HepG2 (cell line): Measurements from ENCODE around the gene RTN3. TPM values are rescaled to one million over a fixed set of nuclear protein-coding genes. Genes with fewer than 3 reads are reported as not detected.

Experiments
- ATAC-seq: fragments of 200-7000 bp; cut with Tn5 transposase; 3 replicates; pipeline ENCODE4 v1.9.1; 2020; ENCODE audit warnings: mild to moderate bottlenecking, moderate library complexity
- BruUV-seq: library from RNA; stranded (reverse); fragments of 400-500 nt; replicated peaks from 2 replicates; lab custom pipeline; 2021; lab: Mats Ljungman, UMichigan
- CTCF ChIA-PET: fragments of 300-600 bp; formaldehyde crosslinking; extraction: SDS; loops from one replicate; lab custom pipeline; 2021; ENCODE audit warnings: low total read pairs, inconsistent platforms, low intra/inter-chr PET ratio; lab: Yijun Ruan, JAX
- POLR2A ChIA-PET: fragments of 350-600 bp; sonication (Branson Sonifier 250); formaldehyde crosslinking; loops from one replicate; lab custom pipeline; 2020; ENCODE audit warnings: antibody characterized with exemption, inconsistent platforms; lab: Yijun Ruan, JAX
- DNase-seq: peaks from one replicate; pipeline ENCODE4 v3.0.0-alpha.2; 2015; ENCODE audit warnings: low spot score
- FAIRE-seq: peaks from 3 replicates; lab custom pipeline; 2011; peaks lifted over from hg19 to GRCh38; lab: Jason Lieb, UNC
- H2AFZ ChIP-seq: one replicate; pipeline ENCODE4 v1.6.1; 2011; ENCODE audit warnings: low read length, inconsistent platforms
- H3K27ac ChIP-seq: fragments of 300-600 bp; 3 replicates; pipeline ENCODE4 v1.8.0; 2011; ENCODE audit warnings: mixed run types, mild to moderate bottlenecking, mixed read lengths, low read length, inconsistent platforms; ENCODE audit not compliant: insufficient read depth; ENCODE audit errors: extremely low read length
- H3K27me3 ChIP-seq, 2 experiments: fragments of 200-600 bp in 1 of 2; 2 replicates in 1 of 2; 3 replicates in 1 of 2; pipeline versions ENCODE4 v1.6.0 to v1.8.0; 2011; ENCODE audit warnings: low read length in 2 of 2, mild to moderate bottlenecking in 2 of 2, moderate library complexity in 2 of 2, inconsistent platforms in 1 of 2; ENCODE audit not compliant: insufficient read depth in 2 of 2, control insufficient read depth in 1 of 2
- H3K36me3 ChIP-seq, 2 experiments: fragments of 200-600 bp in 1 of 2; replicated peaks in 1 of 2; 2 replicates in 1 of 2; 3 replicates in 1 of 2; pipeline versions ENCODE4 v1.5.1 to v1.8.0; 2011; ENCODE audit warnings: low read length in 2 of 2, inconsistent platforms in 1 of 2; ENCODE audit not compliant: insufficient read depth in 2 of 2, control insufficient read depth in 1 of 2
- H3K4me1 ChIP-seq: 2 replicates; pipeline ENCODE4 v1.5.1; 2012; ENCODE audit warnings: low read length, inconsistent platforms; ENCODE audit not compliant: insufficient read depth
- H3K4me2 ChIP-seq: 2 replicates; pipeline ENCODE4 v1.6.0; 2011; ENCODE audit warnings: low read depth, low read length, inconsistent platforms
- H3K4me3 ChIP-seq, 3 experiments: fragments of 200-600 bp in 1 of 3; sonication (generic), shearing (Covaris generic) in 1 of 3; replicated peaks in 1 of 3; 2 replicates each; pipeline ENCODE4 v1.5.1; 2011 to 2016; ENCODE audit warnings: low read length in 3 of 3, inconsistent platforms in 2 of 3, low read depth in 2 of 3, mild to moderate bottlenecking in 2 of 3, control low read depth in 1 of 3, mixed read lengths in 1 of 3; ENCODE audit not compliant: insufficient read depth in 1 of 3
- H3K79me2 ChIP-seq: one replicate; pipeline ENCODE4 v1.6.1; 2011; ENCODE audit warnings: low read length, inconsistent platforms; ENCODE audit not compliant: insufficient read depth
- H3K9ac ChIP-seq: 2 replicates; pipeline ENCODE4 v1.6.0; 2011; ENCODE audit warnings: mild to moderate bottlenecking, low read depth, low read length, inconsistent platforms; ENCODE audit not compliant: insufficient read depth
- H3K9me3 ChIP-seq: 2 replicates; pipeline ENCODE4 v1.5.1; 2012; ENCODE audit warnings: mild to moderate bottlenecking, low read length
- H4K20me1 ChIP-seq: 2 replicates; pipeline ENCODE4 v1.6.0; 2011; ENCODE audit warnings: inconsistent platforms, mild to moderate bottlenecking, low read length, moderate library complexity; ENCODE audit not compliant: insufficient read depth
- RNF2 ChIP-seq: fragments of 450-650 bp; conservative IDR thresholded peaks from 2 replicates; pipeline ENCODE4 v1.6.1; 2016; ENCODE audit warnings: low read depth
- ZBTB37 ChIP-seq: sonication (generic); formaldehyde crosslinking; IDR thresholded peaks from 2 replicates; pipeline ENCODE4 v1.4.0; 2020; ENCODE audit warnings: mild to moderate bottlenecking, missing genetic modification reagents
- ZKSCAN5 ChIP-seq: sonication (generic); formaldehyde crosslinking; IDR thresholded peaks from 2 replicates; pipeline ENCODE4 v1.5.1; 2020; ENCODE audit warnings: mild to moderate bottlenecking, missing genetic modification reagents
- ZNF12 ChIP-seq: sonication (generic); formaldehyde crosslinking; IDR thresholded peaks from 2 replicates; pipeline ENCODE4 v1.5.0; 2020; ENCODE audit warnings: missing genetic modification reagents
- ZNF275 ChIP-seq: sonication (generic); formaldehyde crosslinking; IDR thresholded peaks from 2 replicates; pipeline ENCODE4 v1.8.0; 2022; ENCODE audit warnings: missing genetic modification reagents, mild to moderate bottlenecking, inconsistent platforms, borderline replicate concordance
- ZNF317 ChIP-seq: sonication (generic); formaldehyde crosslinking; IDR thresholded peaks from 2 replicates; pipeline ENCODE4 v1.5.0; 2020; ENCODE audit warnings: mild to moderate bottlenecking, missing genetic modification reagents
- ZNF773 ChIP-seq: sonication (generic); formaldehyde crosslinking; IDR thresholded peaks from 2 replicates; pipeline ENCODE4 v1.4.0; 2020; ENCODE audit warnings: missing genetic modification reagents, borderline replicate concordance
- WGBS: methylation state at CpG from one replicate; pipeline ENCODE4 v1.1.6; 2017; ENCODE audit warnings: low lambda C conversion rate; 5-methylcytosine and 5-hydroxymethylcytosine counted together
- in situ Hi-C: cut with HindIII; loops from 2 replicates; pipeline ENCODE4 v1.10.0; 2017; ENCODE audit warnings: low pct_unique_long_range_greater_than_20kb; ENCODE audit not compliant: extremely low pct_ligation_motif_present
- intact Hi-C: fragments of 100-400 bp; cut with micrococcal nuclease; formaldehyde crosslinking; loops from one replicate; pipeline ENCODE4 v1.10.0; 2022; ENCODE audit not compliant: unreplicated experiment
- polyA plus RNA-seq, 8 experiments: library from polyadenylated mRNA; depleted of rRNA in 3 of 8; stranded (reverse) in 7 of 8; unstranded in 1 of 8; fragments of >200 nt; fragmentation: Illumina TruSeq in 4 of 8; extraction: Trizol in 4 of 8; gene quantifications; 2 replicates each; pipeline versions ENCODE4 v1.2.1 to v1.2.3, GENCODE V29; 2011 to 2016; ENCODE audit warnings: low read depth in 4 of 8, missing spikeins in 1 of 8, mixed read lengths in 1 of 8; ENCODE audit not compliant: insufficient read depth in 1 of 8
- total RNA-seq, 5 experiments: library from RNA; depleted of rRNA; stranded (reverse); fragments of >200 nt; fragmentation: Illumina TruSeq; extraction: Trizol; gene quantifications; 2 replicates each; pipeline ENCODE4 v1.2.3, GENCODE V29; 2016; ENCODE audit warnings: low read depth in 1 of 5

The RTN3 gene
- total and polyA plus RNA-seq, 2 of the 13 experiments (the other 11 are each of a cell fraction or from before 2014, with no cell fraction given), result 32.2 to 41.1 TPM

- Histone ChIP-seq H3K36me3 (no peaks in the 10 kb centered on the region; a peak in 1 of 5 replicates), H3K9me3 (no peaks in the 10 kb centered on the region), H3K27ac (no peak overlapping the region), H3K9ac (no peak overlapping the region), H4K20me1 (peaks cover 3% of the 10 kb centered on the region; the same call in 1 of the 2 replicates), H2AFZ (no peak overlapping the region), H3K4me1 (no peaks in the 10 kb centered on the region)
- WGBS, result 97% methylated on average over 7 of the region's 7 CpGs
- no TSS peak for BruUV-seq
- no peak for FAIRE-seq
- CTCF ChIA-PET, result no interaction called here
- TF ChIP-seq ZNF773 (CRISPR knock-in tag) (no peak), ZNF275 (CRISPR knock-in tag) (no peak), RNF2 (no peak), ZNF317 (no peak)
- TF ChIP-seq, all 625 proteins: peak for 0
- no peak overlapping the region for H3K4me3 ChIP-seq
- POLR2A ChIA-PET, result interaction anchor here (1.1 kb wide), 1 partner anchor 13 kb away, joined by 4 read pairs; the partner anchor contains the start of gene RTN3
- peaks cover 12% of the 10 kb centered on the region for H3K79me2 ChIP-seq
- H3K4me2 ChIP-seq, result no peak overlapping the region
- DNase-seq, result no peak
- no peaks in the 10 kb centered on the region for H3K27me3 ChIP-seq
- intact Hi-C loops, result no loop called here
- in situ Hi-C loops, result no loop called here
- no peak for ATAC-seq
These were observed 13.3 kb downstream of the RTN3 start for GRCh38 chr11:63694596-63694995.

GRCh38 chr11:63698976-63699733, 17.9 kb downstream of the RTN3 start:
- Histone ChIP-seq H3K9me3 (no peaks in the 10 kb centered on the region), H3K36me3 (no peaks in the 10 kb centered on the region; a peak in 1 of 5 replicates), H3K79me2 (peaks cover 5% of the 10 kb centered on the region), H3K4me1 (no peaks in the 10 kb centered on the region), H3K4me2 (no peak overlapping the region), H3K4me3 (no peak overlapping the region), H3K9ac (no peak overlapping the region), H2AFZ (no peak overlapping the region), H4K20me1 (peaks cover 3% of the 10 kb centered on the region; the same call in 1 of the 2 replicates), H3K27ac (no peak overlapping the region), H3K27me3 (no peaks in the 10 kb centered on the region)
- in situ Hi-C loops, result no loop called here
- TF ChIP-seq ZNF12 (no peak), ZKSCAN5 (CRISPR knock-in tag) (no peak), ZBTB37 (no peak)
- ChIA-PET POLR2A (interaction anchor here (0.9 kb wide), 1 partner anchor 18 kb away, joined by 3 read pairs; the partner anchor contains the start of gene RTN3), CTCF (no interaction called here)
- BruUV-seq, result no TSS peak
- no peak for ATAC-seq
- 90% methylated on average over 11 of the region's 11 CpGs for WGBS
- intact Hi-C loops, result no loop called here
- DNase-seq, result no peak
- no peak for FAIRE-seq
